Measurements from ENCODE around the gene ZKSCAN8.

DNA sequence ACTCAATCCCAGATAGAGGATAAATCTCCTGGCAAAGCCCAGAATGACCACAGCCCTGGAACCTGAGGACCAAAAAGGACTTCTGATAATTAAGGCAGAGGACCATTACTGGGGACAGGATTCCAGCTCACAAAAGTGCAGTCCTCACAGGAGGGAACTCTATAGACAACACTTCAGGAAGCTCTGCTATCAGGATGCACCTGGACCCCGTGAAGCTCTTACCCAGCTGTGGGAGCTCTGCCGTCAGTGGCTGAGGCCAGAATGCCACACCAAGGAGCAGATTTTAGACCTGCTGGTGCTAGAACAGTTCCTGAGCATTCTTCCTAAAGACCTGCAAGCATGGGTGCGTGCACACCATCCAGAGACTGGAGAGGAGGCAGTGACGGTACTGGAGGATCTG, 16.3 kb upstream of the ZKSCAN8 start:
- TF ChIP-seq, protein P1, sequence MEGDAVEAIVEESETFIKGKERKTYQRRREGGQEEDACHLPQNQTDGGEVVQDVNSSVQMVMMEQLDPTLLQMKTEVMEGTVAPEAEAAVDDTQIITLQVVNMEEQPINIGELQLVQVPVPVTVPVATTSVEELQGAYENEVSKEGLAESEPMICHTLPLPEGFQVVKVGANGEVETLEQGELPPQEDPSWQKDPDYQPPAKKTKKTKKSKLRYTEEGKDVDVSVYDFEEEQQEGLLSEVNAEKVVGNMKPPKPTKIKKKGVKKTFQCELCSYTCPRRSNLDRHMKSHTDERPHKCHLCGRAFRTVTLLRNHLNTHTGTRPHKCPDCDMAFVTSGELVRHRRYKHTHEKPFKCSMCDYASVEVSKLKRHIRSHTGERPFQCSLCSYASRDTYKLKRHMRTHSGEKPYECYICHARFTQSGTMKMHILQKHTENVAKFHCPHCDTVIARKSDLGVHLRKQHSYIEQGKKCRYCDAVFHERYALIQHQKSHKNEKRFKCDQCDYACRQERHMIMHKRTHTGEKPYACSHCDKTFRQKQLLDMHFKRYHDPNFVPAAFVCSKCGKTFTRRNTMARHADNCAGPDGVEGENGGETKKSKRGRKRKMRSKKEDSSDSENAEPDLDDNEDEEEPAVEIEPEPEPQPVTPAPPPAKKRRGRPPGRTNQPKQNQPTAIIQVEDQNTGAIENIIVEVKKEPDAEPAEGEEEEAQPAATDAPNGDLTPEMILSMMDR (conservative IDR thresholded peaks at IDR 0.05 in 1 of 2, IDR thresholded peaks at IDR 0.05 in 1 of 2; ENCODE audit: low read depth in 1 of 2, low read length in 2 of 2), result no peak
- TF ChIP-seq EZH2 (IDR thresholded peaks at IDR 0.05; ENCODE audit: low read length, missing control alignments), result no peak

All from fibroblast of lung (primary cell).